ENCODE results near the gene ANKS4B. TPM values are rescaled to one million over a fixed set of nuclear protein-coding genes. Genes with fewer than 3 reads are reported as not detected.

ANKS4B gene
- total RNA-seq, 1 donor: not detected

GRCh38 chr16:21224800-21225199 is 8.7 kb upstream of the ANKS4B start:
- DNase-seq (ENCODE audit: low read depth): no peak
- H3K4me3 ChIP-seq (ENCODE audit: low read depth, low read length): no peak overlapping the region
- TF ChIP-seq CTCF (IDR thresholded peaks at IDR 0.05; ENCODE audit: insufficient read depth, low read depth, low read length): no peak

- H3K4me3 ChIP-seq (ENCODE audit: low read depth, low read length): no peak overlapping the region
- DNase-seq (ENCODE audit: low read depth): no peak
- TF ChIP-seq CTCF (IDR thresholded peaks at IDR 0.05; ENCODE audit: insufficient read depth, low read depth, low read length): no peak
These were observed 6.8 kb upstream of the ANKS4B start for GRCh38 chr16:21226749-21227148.

DNA sequence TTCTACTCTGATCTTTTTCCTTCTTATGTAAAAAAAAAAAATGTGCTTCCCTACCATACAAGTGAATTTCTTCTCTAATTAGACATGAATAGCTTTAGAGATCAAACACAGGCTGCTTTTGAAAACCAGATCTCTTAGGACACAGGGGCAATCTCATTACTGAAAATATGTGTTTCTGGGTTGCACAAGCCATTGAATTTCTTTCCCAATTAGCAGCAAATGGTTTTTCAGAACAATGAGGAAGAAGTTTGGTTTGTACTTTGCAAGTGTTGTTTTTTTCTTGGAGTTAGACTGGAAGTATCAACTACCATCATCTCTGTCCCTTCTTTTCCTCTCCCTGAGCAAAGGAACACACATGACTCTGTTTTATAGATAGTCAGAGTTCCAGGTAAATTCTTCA is 5.6 kb upstream of the ANKS4B start:
- TF ChIP-seq CTCF (IDR thresholded peaks at IDR 0.05; ENCODE audit: insufficient read depth, low read depth, low read length): no peak
- DNase-seq (ENCODE audit: low read depth): no peak
- H3K4me3 ChIP-seq (ENCODE audit: low read depth, low read length): no peak overlapping the region

DNA sequence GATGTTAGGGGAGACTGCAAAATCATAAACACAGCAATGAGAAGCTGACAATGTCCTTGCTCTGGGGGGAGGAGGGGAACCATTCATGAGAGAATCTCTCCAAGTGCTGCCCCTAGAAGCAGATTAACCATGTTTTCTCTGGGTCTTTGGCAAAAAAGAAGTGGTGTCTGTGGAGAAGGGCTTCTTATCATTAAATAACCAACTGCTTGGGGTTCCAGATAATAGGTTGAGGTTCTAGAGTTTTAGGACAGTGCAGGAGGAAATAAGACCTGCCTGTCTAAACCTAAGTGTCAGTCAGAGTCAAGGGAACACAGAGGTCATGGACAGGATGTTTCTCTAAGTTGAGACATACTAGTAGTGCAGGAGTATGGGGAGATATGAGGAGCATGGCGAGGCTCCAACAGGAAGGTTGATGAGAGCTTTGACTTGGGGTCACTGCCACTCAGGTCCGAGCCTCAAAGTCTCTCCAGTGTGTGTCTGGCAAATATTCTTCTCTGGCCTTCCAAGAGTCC is 5.1 kb upstream of the ANKS4B start:
- DNase-seq (ENCODE audit: low read depth): no peak
- H3K4me3 ChIP-seq (ENCODE audit: low read depth, low read length): no peak overlapping the region
- no peak for TF ChIP-seq CTCF (IDR thresholded peaks at IDR 0.05; ENCODE audit: insufficient read depth, low read depth, low read length)

DNA sequence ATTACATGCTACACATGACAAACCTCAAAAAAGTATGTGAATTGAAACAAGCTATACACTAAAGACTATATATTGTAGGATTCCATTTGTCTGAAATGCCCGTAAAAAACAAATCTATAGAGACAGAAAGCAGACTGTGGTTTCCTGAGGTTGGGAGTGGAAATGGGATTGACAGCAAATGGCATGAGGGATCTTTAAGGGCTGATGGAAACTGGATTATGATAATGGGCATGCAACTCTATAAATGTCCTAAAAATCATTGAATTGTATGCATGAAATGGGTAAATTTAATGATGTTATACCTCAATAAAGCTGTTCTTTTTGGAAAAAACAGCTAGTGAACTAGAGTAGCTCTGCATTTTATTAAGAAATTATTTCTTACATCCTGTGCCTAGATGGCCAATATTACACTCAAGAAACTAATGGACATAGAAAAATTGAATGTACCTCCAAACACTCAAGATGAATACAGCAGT is 416 bp upstream of the ANKS4B start:
- H3K4me3 ChIP-seq (ENCODE audit: low read depth, low read length): no peak overlapping the region
- no peak for TF ChIP-seq CTCF (IDR thresholded peaks at IDR 0.05; ENCODE audit: insufficient read depth, low read depth, low read length)
- DNase-seq (ENCODE audit: low read depth): no peak

DNA sequence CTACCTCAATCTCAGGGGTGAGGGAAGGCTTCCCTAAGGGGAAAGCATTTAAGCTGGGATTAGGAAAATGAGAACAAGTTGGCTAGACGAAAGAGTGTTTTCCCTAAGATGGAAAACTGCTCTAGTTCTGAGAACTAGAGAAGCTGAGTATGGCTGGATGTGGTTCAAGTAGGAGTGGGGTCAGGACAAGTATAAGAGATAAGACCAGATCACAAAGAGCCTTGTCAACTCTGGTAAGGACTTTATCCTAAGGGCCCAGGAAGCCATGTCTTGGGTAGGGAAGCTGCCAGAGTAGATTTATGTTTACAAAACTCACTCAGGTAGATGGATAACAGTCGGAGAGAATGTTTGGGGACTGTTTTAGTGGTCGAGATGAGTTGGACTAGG is 1.7 kb downstream of the ANKS4B start:
- no peak overlapping the region for H3K4me3 ChIP-seq (ENCODE audit: low read depth, low read length)
- no peak for DNase-seq (ENCODE audit: low read depth)
- no peak for TF ChIP-seq CTCF (IDR thresholded peaks at IDR 0.05; ENCODE audit: insufficient read depth, low read depth, low read length)

DNA sequence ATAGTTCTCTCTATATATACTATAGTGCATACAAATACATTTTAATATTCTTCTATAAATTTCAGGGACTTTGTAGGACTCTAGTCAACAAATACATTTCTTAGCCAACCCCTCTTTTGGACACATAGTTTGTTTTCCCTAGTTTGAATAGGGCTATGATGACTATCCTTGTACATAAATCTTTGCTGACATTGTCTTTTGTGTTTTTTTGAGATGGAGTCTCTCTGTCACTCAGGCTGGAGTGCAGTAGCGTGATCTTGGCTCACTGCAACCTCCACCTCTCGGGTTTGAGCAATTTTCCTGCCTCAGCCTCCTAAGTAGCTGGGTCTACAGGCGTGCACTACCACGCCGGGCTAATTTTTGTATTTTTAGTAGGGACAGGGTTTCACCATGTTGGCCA is 3.3 kb downstream of the ANKS4B start:
- H3K4me3 ChIP-seq (ENCODE audit: low read depth, low read length): no peak overlapping the region
- TF ChIP-seq CTCF (IDR thresholded peaks at IDR 0.05; ENCODE audit: insufficient read depth, low read depth, low read length): no peak
- DNase-seq (ENCODE audit: low read depth): no peak
